Measurements from ENCODE around the gene TPD52L1.
A peak's percentile ranks its signal among the peaks of the same experiment; 100 is the strongest.

Gene TPD52L1

DNA sequence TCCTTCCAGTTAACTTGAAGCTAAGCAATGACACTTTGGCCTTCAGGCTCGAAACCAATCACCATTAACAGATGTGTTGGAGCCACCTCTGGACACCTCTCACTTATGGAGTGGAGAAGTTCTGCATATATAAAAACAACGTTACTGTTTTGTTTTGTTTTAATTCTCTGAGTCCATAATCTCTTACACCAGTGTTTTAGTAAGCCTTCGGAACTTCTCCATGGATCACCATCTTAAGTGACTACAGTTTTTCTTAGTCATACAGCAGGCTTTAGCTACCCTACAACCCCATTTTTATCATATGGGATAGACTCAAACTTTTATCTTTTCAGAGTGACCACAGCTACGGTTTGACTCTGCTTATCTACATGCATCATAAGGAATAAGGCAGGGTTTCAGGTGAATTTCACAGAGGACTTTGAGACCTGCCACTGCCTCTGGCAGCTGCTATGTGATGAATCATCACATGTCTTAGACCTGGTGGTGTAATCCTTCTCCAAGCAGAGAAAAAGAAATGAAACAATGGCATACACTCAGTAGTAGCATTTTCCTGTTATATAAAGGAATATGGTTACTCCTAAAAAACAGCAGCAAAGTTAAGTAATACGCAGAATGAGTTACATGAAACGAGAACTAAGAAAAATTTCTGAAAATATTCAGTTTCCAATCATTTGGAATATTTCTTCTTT, 153.7 kb downstream of the TPD52L1 start:
- ChIA-PET POLR2A (no interaction called here), CTCF (interaction anchor here (0.5 to 1.3 kb wide), 2 partner anchors 10 to 714 kb away, joined by 3 read pairs; no protein-coding TSS in a partner anchor)
- TF ChIP-seq, protein P1, sequence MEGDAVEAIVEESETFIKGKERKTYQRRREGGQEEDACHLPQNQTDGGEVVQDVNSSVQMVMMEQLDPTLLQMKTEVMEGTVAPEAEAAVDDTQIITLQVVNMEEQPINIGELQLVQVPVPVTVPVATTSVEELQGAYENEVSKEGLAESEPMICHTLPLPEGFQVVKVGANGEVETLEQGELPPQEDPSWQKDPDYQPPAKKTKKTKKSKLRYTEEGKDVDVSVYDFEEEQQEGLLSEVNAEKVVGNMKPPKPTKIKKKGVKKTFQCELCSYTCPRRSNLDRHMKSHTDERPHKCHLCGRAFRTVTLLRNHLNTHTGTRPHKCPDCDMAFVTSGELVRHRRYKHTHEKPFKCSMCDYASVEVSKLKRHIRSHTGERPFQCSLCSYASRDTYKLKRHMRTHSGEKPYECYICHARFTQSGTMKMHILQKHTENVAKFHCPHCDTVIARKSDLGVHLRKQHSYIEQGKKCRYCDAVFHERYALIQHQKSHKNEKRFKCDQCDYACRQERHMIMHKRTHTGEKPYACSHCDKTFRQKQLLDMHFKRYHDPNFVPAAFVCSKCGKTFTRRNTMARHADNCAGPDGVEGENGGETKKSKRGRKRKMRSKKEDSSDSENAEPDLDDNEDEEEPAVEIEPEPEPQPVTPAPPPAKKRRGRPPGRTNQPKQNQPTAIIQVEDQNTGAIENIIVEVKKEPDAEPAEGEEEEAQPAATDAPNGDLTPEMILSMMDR (IDR thresholded peaks at IDR 0.05; ENCODE audit: control extremely low read depth, extremely low read depth, low read depth, missing control alignments) = no peak
- no peak for DNase-seq (ENCODE audit: extremely low spot score)

DNA sequence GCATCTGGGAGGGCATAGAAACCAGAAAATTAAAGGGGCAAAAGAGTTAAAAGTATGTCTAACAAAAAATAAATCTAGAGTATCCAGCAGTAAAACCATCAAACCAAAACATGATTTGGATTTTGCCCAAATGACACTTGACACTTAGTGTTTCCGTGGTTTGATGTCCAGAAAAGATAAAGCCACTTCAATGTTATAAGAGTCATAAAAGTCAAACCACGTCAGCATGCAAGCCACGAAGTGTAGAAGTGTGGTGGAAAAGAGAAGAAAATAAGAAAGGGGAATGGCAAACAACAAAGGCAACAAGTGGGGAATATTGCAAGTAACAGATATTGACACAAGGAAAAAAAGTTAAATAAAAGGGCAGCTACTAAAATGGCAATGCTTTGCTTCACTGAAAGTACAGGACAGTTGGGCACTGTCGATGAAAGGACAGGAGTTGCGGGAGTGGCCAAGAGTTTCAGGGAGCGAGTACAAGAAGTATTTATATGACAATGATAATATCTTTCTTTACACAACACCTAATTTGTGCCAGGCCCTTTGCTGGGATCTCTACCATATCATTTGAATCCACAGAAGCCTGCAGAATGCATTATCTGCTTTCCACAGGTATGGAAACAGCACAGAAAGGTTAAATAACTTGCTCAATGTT, 154.5 kb downstream of the TPD52L1 start:
- TF ChIP-seq, protein P1 (IDR thresholded peaks at IDR 0.05; ENCODE audit: control extremely low read depth, extremely low read depth, low read depth, missing control alignments) = no peak
- DNase-seq (ENCODE audit: extremely low spot score) = no peak
- ChIA-PET POLR2A (no interaction called here), CTCF (interaction anchor here (11.2 kb wide), 1 partner anchor 454 kb away, joined by 318 read pairs; no protein-coding TSS in a partner anchor)

DNA sequence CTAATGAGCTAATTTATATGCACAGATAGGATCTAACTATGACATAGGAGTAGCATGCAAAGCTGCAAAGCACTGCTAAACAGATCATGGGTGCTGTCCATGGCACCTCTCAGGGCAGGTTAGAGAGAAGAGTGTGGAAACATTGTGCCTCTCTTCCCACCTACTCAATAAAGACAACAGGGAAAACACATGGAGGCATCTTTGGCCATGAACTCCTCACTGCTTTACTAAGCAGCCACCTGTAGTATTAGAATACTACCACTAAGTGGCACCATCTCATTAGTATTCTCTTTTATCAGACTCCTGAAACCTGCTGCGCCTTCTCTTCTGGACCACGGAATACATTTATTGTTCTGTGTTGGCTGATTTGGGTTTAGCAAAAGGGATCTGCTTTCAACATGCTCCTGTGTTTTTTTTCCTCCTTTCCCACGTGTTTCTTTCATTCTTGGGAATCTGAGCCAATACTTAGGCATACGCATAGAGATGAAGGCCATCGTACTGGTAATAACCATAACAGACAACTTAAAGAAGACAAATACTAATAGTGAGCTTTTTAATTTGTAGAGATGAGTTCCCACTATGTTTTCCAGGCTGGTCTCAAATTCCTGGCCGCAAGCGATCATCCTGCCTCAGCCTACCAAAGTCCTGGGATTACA, 157.5 kb downstream of the TPD52L1 start:
- ChIA-PET POLR2A (no interaction called here), CTCF (interaction anchor here (0.6 to 11.2 kb wide), 35 partner anchors 10 to 683 kb away, joined by 3 to 318 read pairs (median 4); partner anchors contain the start of genes HDDC2, HINT3 and NCOA7)
- TF ChIP-seq, protein P1 (IDR thresholded peaks at IDR 0.05; ENCODE audit: control extremely low read depth, extremely low read depth, low read depth, missing control alignments) = peak; percentile 68
- peak; percentile 36 for DNase-seq (ENCODE audit: extremely low spot score)

DNA sequence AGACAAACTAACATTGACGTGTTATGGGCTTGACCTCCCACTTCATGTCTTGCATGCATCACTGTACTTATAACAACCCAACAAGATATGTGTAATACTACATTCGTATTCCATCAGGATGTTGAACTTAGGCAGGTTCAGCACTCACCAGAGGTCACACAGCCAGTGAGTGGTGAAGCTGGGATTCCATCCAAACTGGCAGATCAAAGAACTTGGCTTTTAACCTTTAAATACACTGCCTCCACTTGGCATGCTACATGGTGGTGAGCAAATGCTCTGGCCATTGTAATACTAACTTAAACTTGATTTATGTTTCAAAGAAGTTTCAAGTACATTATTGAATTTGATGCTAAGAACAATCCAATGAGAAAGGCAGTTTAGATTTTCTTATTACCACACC, 158.9 kb downstream of the TPD52L1 start:
- POLR2A ChIA-PET = no interaction called here
- CTCF ChIA-PET = interaction anchor here (0.9 to 11.2 kb wide), 19 partner anchors 8 to 664 kb away, joined by 3 to 318 read pairs (median 6); partner anchors contain the start of genes HDDC2, HINT3 and NCOA7
- TF ChIP-seq, protein P1 (IDR thresholded peaks at IDR 0.05; ENCODE audit: control extremely low read depth, extremely low read depth, low read depth, missing control alignments) = no peak
- DNase-seq (ENCODE audit: extremely low spot score) = no peak

DNA sequence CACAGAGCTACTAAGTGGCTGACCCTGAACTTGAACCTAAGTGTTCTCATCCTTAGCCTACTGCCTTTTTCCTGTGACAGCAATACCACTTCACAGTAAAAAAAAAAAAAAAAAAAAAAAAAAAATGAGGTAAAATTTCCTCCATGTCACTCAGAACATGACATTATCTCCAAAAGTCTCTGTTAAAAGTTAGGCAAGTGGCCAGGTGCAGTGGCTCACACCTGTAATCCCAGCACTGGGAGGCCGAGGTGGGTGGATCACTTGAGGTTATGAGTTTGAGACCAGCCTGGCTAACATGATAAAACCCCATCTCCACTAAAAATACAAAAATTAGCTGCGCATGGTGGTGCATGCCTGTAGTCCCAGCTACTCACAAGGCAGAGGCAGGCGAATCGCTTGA, 159.4 kb downstream of the TPD52L1 start:
- ChIA-PET CTCF (interaction anchor here (1.1 to 11.2 kb wide), 14 partner anchors 8 to 646 kb away, joined by 3 to 318 read pairs (median 6); partner anchors contain the start of genes HDDC2 and HINT3), POLR2A (no interaction called here)
- no peak for DNase-seq (ENCODE audit: extremely low spot score)
- TF ChIP-seq, protein P1 (IDR thresholded peaks at IDR 0.05; ENCODE audit: control extremely low read depth, extremely low read depth, low read depth, missing control alignments) = no peak

Measured in GM10248 (cell line).